IMR-90 (cell line): Measurements from ENCODE around the gene TBC1D8. TPM values are rescaled to one million over a fixed set of nuclear protein-coding genes. Genes with fewer than 3 reads are reported as not detected.

Source experiments
- ATAC-seq: fragments of 200-7000 bp; cut with Tn5 transposase; 2 replicates; pipeline ENCODE4 v1.9.1; 2020; ENCODE audit warnings: low read depth, mild to moderate bottlenecking, moderate library complexity
- BruUV-seq: library from RNA; stranded (reverse); fragments of 400-500 nt; replicated peaks from 2 replicates; lab custom pipeline; 2021; lab: Mats Ljungman, UMichigan
- CTCF ChIA-PET: fragments of 300-600 bp; formaldehyde crosslinking; extraction: SDS; loops from one replicate; lab custom pipeline; 2021; ENCODE audit warnings: antibody characterized with exemption; lab: Yijun Ruan, JAX
- POLR2A ChIA-PET: fragments of 300-600 bp; sonication (Branson Sonifier 250); formaldehyde crosslinking; loops from one replicate; lab custom pipeline; 2022; ENCODE audit warnings: antibody characterized with exemption; ENCODE audit not compliant: unreplicated experiment; lab: Charles Lee
- DNase-seq: peaks from one replicate; pipeline ENCODE4 v3.0.0; 2013
- H2AFZ ChIP-seq: replicated peaks from 2 replicates; pipeline ENCODE3; 2013; ENCODE audit warnings: low read length, mild to moderate bottlenecking; ENCODE audit not compliant: poor library complexity
- H2AK5ac ChIP-seq: 2 replicates; pipeline ENCODE4 v1.6.1; 2013; ENCODE audit warnings: low read depth, low read length, inconsistent platforms
- H2AK9ac ChIP-seq: replicated peaks from 2 replicates; pipeline ENCODE3; 2013; ENCODE audit warnings: mild to moderate bottlenecking, low read depth, low read length, moderate library complexity; ENCODE audit not compliant: poor library complexity
- H2BK120ac ChIP-seq: 2 replicates; pipeline ENCODE4 v1.6.1; 2013; ENCODE audit warnings: low read depth, low read length, inconsistent platforms
- H2BK15ac ChIP-seq: 3 replicates; pipeline ENCODE4 v1.6.1; 2013; ENCODE audit warnings: low read depth, low read length, inconsistent platforms
- H2BK20ac ChIP-seq: 2 replicates; pipeline ENCODE4 v1.6.1; 2013; ENCODE audit warnings: low read depth, mild to moderate bottlenecking, inconsistent platforms, low read length, moderate library complexity
- H2BK5ac ChIP-seq: 2 replicates; pipeline ENCODE4 v1.6.1; 2013; ENCODE audit warnings: mild to moderate bottlenecking, low read depth, low read length, inconsistent platforms; ENCODE audit not compliant: poor library complexity, severe bottlenecking
- H3K14ac ChIP-seq: replicated peaks from 2 replicates; pipeline ENCODE4 v1.6.1; 2013; ENCODE audit warnings: low read depth, low read length, inconsistent platforms
- H3K18ac ChIP-seq: 2 replicates; pipeline ENCODE4 v1.6.1; 2013; ENCODE audit warnings: low read depth, low read length, control low read depth
- H3K23ac ChIP-seq: 2 replicates; pipeline ENCODE4 v1.6.1; 2013; ENCODE audit warnings: low read depth, low read length, inconsistent platforms
- H3K27ac ChIP-seq: 2 replicates; pipeline ENCODE4 v1.5.1; 2013; ENCODE audit warnings: mild to moderate bottlenecking, control low read depth, low read length; ENCODE audit not compliant: insufficient read depth
- H3K27me3 ChIP-seq: 2 replicates; pipeline ENCODE4 v1.6.1; 2013; ENCODE audit warnings: low read length; ENCODE audit not compliant: control insufficient read depth, insufficient read depth
- H3K36me3 ChIP-seq: 2 replicates; pipeline ENCODE4 v1.6.1; 2013; ENCODE audit warnings: low read length, mixed read lengths; ENCODE audit not compliant: control insufficient read depth, insufficient read depth
- H3K4ac ChIP-seq: 2 replicates; pipeline ENCODE4 v1.6.1; 2013; ENCODE audit warnings: low read depth, low read length, inconsistent platforms
- H3K4me1 ChIP-seq: 2 replicates; pipeline ENCODE4 v1.6.1; 2013; ENCODE audit warnings: low read length, mixed read lengths; ENCODE audit not compliant: control insufficient read depth, insufficient read depth
- H3K4me2 ChIP-seq: 2 replicates; pipeline ENCODE4 v1.6.1; 2013; ENCODE audit warnings: low read depth, mild to moderate bottlenecking, control low read depth, low read length, moderate library complexity
- H3K4me3 ChIP-seq: 2 replicates; pipeline ENCODE4 v1.5.1; 2013; ENCODE audit warnings: low read depth, mild to moderate bottlenecking, control low read depth, low read length, moderate library complexity; ENCODE audit not compliant: insufficient read depth
- H3K56ac ChIP-seq: 2 replicates; pipeline ENCODE4 v1.6.1; 2013; ENCODE audit warnings: low read length, inconsistent platforms; ENCODE audit not compliant: insufficient read depth; ENCODE audit errors: extremely low read depth
- H3K79me1 ChIP-seq, 2 experiments: 2 replicates each; pipeline ENCODE4 v1.6.1; 2013; ENCODE audit warnings: low read length in 2 of 2, inconsistent platforms in 1 of 2, low read depth in 1 of 2
- H3K9ac ChIP-seq: 2 replicates; pipeline ENCODE4 v1.6.1; 2013; ENCODE audit warnings: low read depth, low read length, control low read depth
- H3K9me1 ChIP-seq: 2 replicates; pipeline ENCODE4 v1.6.1; 2013; ENCODE audit warnings: low read length, inconsistent platforms; ENCODE audit not compliant: insufficient read depth
- H3K9me3 ChIP-seq: 2 replicates; pipeline ENCODE4 v1.6.1; 2013; ENCODE audit warnings: low read length; ENCODE audit not compliant: control insufficient read depth, insufficient read depth
- H4K20me1 ChIP-seq: 2 replicates; pipeline ENCODE4 v1.6.1; 2013; ENCODE audit warnings: low read length, inconsistent platforms; ENCODE audit not compliant: insufficient read depth
- H4K5ac ChIP-seq: 2 replicates; pipeline ENCODE4 v1.6.1; 2013; ENCODE audit warnings: mild to moderate bottlenecking, low read depth, low read length, control low read depth
- H4K8ac ChIP-seq, 2 experiments: 2 replicates each; pipeline ENCODE4 v1.6.1; 2013; ENCODE audit warnings: low read depth in 2 of 2, low read length in 2 of 2, control low read depth in 1 of 2, inconsistent platforms in 1 of 2
- H4K91ac ChIP-seq: 2 replicates; pipeline ENCODE4 v1.6.1; 2013; ENCODE audit warnings: low read depth, low read length, inconsistent platforms; ENCODE audit not compliant: insufficient read depth
- CEBPB ChIP-seq: IDR thresholded peaks from 2 replicates; pipeline ENCODE4 v1.6.1; 2012; ENCODE audit warnings: low read depth, low read length, improper control_type of control experiment
- CHD1 ChIP-seq: IDR thresholded peaks from 2 replicates; pipeline ENCODE4 v1.6.1; 2012; ENCODE audit warnings: low read depth, low read length, improper control_type of control experiment
- FOS ChIP-seq: fragments of 150-350 bp; IDR thresholded peaks from 2 replicates; pipeline ENCODE4 v1.6.1; 2016; ENCODE audit warnings: low read depth, low read length
- MAZ ChIP-seq: IDR thresholded peaks from 2 replicates; pipeline ENCODE4 v1.6.1; 2012; ENCODE audit warnings: low read depth, mild to moderate bottlenecking, low read length, improper control_type of control experiment, moderate library complexity, borderline replicate concordance
- MXI1 ChIP-seq: IDR thresholded peaks from 2 replicates; pipeline ENCODE4 v1.6.1; 2012; ENCODE audit warnings: low read depth, mild to moderate bottlenecking, low read length, moderate library complexity, borderline replicate concordance
- NFE2L2 ChIP-seq: fragments of 150-350 bp; IDR thresholded peaks from 2 replicates; pipeline ENCODE4 v1.6.1; 2016; ENCODE audit warnings: low read depth, mild to moderate bottlenecking, low read length
- RAD21 ChIP-seq: IDR thresholded peaks from 2 replicates; pipeline ENCODE4 v1.6.1; 2012; ENCODE audit warnings: low read length, improper control_type of control experiment
- SMC3 ChIP-seq: fragments of 150-350 bp; IDR thresholded peaks from 2 replicates; pipeline ENCODE4 v1.6.1; 2016; ENCODE audit warnings: low read depth, mild to moderate bottlenecking, antibody characterized with exemption, low read length, moderate library complexity
- WGBS, 2 experiments: methylation state at CpG; one replicate each; pipeline versions ENCODE4 v1.1.5 to v1.1.7; 2013; ENCODE audit warnings: missing lambda C conversion rate in 2 of 2; ENCODE audit not compliant: insufficient read length in 1 of 2; ENCODE audit errors: extremely low coverage in 2 of 2; 5-methylcytosine and 5-hydroxymethylcytosine counted together
- dilution Hi-C: fragments of 300-500 bp; cut with HindIII; formaldehyde crosslinking; loops from one replicate; pipeline ENCODE4 v1.14.3; 2018; ENCODE audit warnings: low sequenced_read_pairs; ENCODE audit not compliant: unreplicated experiment
- in situ Hi-C: fragments of 300-500 bp; cut with MboI; formaldehyde crosslinking; loops from 3 replicates; pipeline ENCODE4 v1.14.3; 2019; ENCODE audit warnings: low sequenced_read_pairs, inconsistent platforms, mixed read lengths
- intact Hi-C: fragments of 100-400 bp; cut with micrococcal nuclease; formaldehyde crosslinking; loops from 2 replicates; pipeline ENCODE4 v1.10.0; 2022
- polyA plus RNA-seq, 3 experiments: library from polyadenylated mRNA; depleted of rRNA; stranded (reverse); fragments of >200 nt; gene quantifications; 2 replicates each; pipeline ENCODE4 v1.2.3, GENCODE V29; 2012; ENCODE audit warnings: low replicate concordance in 1 of 3
- total RNA-seq: library from RNA; depleted of rRNA; stranded (reverse); fragments of >200 nt; gene quantifications from 2 replicates; pipeline ENCODE4 v1.2.3, GENCODE V29; 2012
- TF ChIP-seq, protein P1 (sequence below): fragments of 150-350 bp; IDR thresholded peaks from 2 replicates; pipeline ENCODE4 v1.6.1; 2017; ENCODE audit warnings: mild to moderate bottlenecking, antibody characterized with exemption, low read length, low read depth
- TF ChIP-seq, protein P2 (sequence below): fragments of 150-350 bp; IDR thresholded peaks from 2 replicates; pipeline ENCODE4 v1.6.1; 2016; ENCODE audit warnings: low read depth, mild to moderate bottlenecking, low read length, moderate library complexity, borderline replicate concordance
- TF ChIP-seq, protein P3 (sequence below): conservative IDR thresholded peaks from 2 replicates; pipeline ENCODE4 v1.5.1; 2012; ENCODE audit warnings: mild to moderate bottlenecking, low read depth, low read length, improper control_type of control experiment

The TBC1D8 gene
- total and polyA plus RNA-seq, 2 of the 4 experiments (the other 2 are of a cell fraction): 1.3 to 1.5 TPM

DNA sequence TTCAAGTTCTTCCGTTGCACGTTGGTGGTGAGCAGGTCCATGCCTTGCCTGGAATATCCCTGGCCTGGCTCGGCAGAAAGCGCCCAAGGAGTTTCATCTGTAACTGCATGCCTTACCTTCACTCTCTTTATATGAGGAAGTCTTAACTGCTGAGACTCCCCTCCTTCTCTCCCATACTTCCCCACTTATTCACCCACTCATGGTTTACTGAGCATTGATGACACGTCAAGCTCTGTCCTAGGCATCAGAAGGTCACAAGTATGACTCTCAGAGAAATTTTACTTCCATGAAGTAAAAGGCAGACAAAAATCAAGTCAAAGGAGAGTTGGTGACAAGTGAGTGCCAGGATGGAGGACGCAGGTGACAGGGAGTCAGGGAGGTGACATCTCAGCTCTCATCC is 68.2 kb downstream of the TBC1D8 start:
- POLR2A ChIA-PET: no interaction called here
- Histone ChIP-seq H3K27ac (no peak overlapping the region), H3K23ac (no peak overlapping the region), H2AK5ac (no peak overlapping the region), H3K27me3 (no peaks in the 10 kb centered on the region), H3K18ac (no peak overlapping the region), H3K4me1 (no peaks in the 10 kb centered on the region), H3K36me3 (no peaks in the 10 kb centered on the region), H2BK5ac (no peak overlapping the region), H4K91ac (no peak overlapping the region), H4K20me1 (no peaks in the 10 kb centered on the region; the same call in 1 of the 2 replicates), H2BK15ac (no peak overlapping the region), H3K79me1 (0 out of 4 replicates have a peak, but pooled peaks cover 0 to 7% of the 10 kb centered on the region in 2 experiments), H4K5ac (no peak overlapping the region), H3K9me3 (no peaks in the 10 kb centered on the region), H3K56ac (no peak overlapping the region), H3K4ac (no peak overlapping the region), H3K14ac (no peak overlapping the region), H3K9ac (no peak overlapping the region), H4K8ac (no peak overlapping the region), H3K4me2 (no peak overlapping the region), H2BK20ac (no peak overlapping the region), H3K4me3 (no peak overlapping the region), H2AK9ac (no peak overlapping the region), H2BK120ac (no peak overlapping the region), H2AFZ (no peak overlapping the region), H3K9me1 (0 out of 2 replicates have a peak, but pooled peaks cover 6% of the 10 kb centered on the region)
- dilution Hi-C loops (no loop called here), in situ Hi-C loops (no loop called here), intact Hi-C loops (no loop called here)
- 98% methylated on average over 4 of the region's 6 CpGs; no CpG with 5 or more reads in 1 of the 2 experiments for WGBS, 2 experiments
- ATAC-seq: no peak
- BruUV-seq: no TSS peak
- no peak for TF ChIP-seq MXI1
- no peak for TF ChIP-seq MAZ
- TF ChIP-seq CEBPB: no peak
- no peak for TF ChIP-seq CHD1
- TF ChIP-seq, protein P1, sequence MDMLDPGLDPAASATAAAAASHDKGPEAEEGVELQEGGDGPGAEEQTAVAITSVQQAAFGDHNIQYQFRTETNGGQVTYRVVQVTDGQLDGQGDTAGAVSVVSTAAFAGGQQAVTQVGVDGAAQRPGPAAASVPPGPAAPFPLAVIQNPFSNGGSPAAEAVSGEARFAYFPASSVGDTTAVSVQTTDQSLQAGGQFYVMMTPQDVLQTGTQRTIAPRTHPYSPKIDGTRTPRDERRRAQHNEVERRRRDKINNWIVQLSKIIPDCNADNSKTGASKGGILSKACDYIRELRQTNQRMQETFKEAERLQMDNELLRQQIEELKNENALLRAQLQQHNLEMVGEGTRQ: no peak
- TF ChIP-seq, protein P2, sequence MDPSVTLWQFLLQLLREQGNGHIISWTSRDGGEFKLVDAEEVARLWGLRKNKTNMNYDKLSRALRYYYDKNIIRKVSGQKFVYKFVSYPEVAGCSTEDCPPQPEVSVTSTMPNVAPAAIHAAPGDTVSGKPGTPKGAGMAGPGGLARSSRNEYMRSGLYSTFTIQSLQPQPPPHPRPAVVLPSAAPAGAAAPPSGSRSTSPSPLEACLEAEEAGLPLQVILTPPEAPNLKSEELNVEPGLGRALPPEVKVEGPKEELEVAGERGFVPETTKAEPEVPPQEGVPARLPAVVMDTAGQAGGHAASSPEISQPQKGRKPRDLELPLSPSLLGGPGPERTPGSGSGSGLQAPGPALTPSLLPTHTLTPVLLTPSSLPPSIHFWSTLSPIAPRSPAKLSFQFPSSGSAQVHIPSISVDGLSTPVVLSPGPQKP: no peak
- TF ChIP-seq, protein P3, sequence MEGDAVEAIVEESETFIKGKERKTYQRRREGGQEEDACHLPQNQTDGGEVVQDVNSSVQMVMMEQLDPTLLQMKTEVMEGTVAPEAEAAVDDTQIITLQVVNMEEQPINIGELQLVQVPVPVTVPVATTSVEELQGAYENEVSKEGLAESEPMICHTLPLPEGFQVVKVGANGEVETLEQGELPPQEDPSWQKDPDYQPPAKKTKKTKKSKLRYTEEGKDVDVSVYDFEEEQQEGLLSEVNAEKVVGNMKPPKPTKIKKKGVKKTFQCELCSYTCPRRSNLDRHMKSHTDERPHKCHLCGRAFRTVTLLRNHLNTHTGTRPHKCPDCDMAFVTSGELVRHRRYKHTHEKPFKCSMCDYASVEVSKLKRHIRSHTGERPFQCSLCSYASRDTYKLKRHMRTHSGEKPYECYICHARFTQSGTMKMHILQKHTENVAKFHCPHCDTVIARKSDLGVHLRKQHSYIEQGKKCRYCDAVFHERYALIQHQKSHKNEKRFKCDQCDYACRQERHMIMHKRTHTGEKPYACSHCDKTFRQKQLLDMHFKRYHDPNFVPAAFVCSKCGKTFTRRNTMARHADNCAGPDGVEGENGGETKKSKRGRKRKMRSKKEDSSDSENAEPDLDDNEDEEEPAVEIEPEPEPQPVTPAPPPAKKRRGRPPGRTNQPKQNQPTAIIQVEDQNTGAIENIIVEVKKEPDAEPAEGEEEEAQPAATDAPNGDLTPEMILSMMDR: no peak
- no peak for TF ChIP-seq SMC3
- no peak for TF ChIP-seq NFE2L2
- TF ChIP-seq RAD21: no peak
- TF ChIP-seq FOS: no peak
- CTCF ChIA-PET: no interaction called here
- DNase-seq: no peak
